ENCODE results near the gene IQCH.

The IQCH gene

GRCh38 chr15:67474405-67475110, 220.0 kb downstream of the IQCH start:
- no peak for TF ChIP-seq CTCF (IDR thresholded peaks at IDR 0.05; ENCODE audit: low read depth, low read length)
- Histone ChIP-seq H3K27me3 (ENCODE audit: insufficient read depth, low read depth, severe bottlenecking) (no peaks in the 10 kb centered on the region), H3K4me3 (ENCODE audit: low read depth, low read length) (no peak overlapping the region), H3K27ac (no peak overlapping the region), H3K36me3 (no peaks in the 10 kb centered on the region), H3K9me3 (ENCODE audit: severe bottlenecking) (no peaks in the 10 kb centered on the region)
- no peak for DNase-seq

GRCh38 chr15:67479781-67480505, 225.4 kb downstream of the IQCH start:
- H3K9me3 ChIP-seq (ENCODE audit: severe bottlenecking): peaks cover 3% of the 10 kb centered on the region
- H3K27me3 ChIP-seq (ENCODE audit: insufficient read depth, low read depth, severe bottlenecking): no peaks in the 10 kb centered on the region
- H3K27ac ChIP-seq: no peak overlapping the region
- no peak overlapping the region for H3K4me3 ChIP-seq (ENCODE audit: low read depth, low read length)
- DNase-seq: no peak
- H3K36me3 ChIP-seq: no peaks in the 10 kb centered on the region
- TF ChIP-seq CTCF (IDR thresholded peaks at IDR 0.05; ENCODE audit: low read depth, low read length): no peak

GRCh38 chr15:67480741-67481140, 226.2 kb downstream of the IQCH start:
- no peak overlapping the region for H3K27ac ChIP-seq
- DNase-seq: no peak
- peaks cover 3% of the 10 kb centered on the region for H3K9me3 ChIP-seq (ENCODE audit: severe bottlenecking)
- H3K4me3 ChIP-seq (ENCODE audit: low read depth, low read length): no peak overlapping the region
- TF ChIP-seq CTCF (IDR thresholded peaks at IDR 0.05; ENCODE audit: low read depth, low read length): no peak
- no peaks in the 10 kb centered on the region for H3K27me3 ChIP-seq (ENCODE audit: insufficient read depth, low read depth, severe bottlenecking)
- no peaks in the 10 kb centered on the region for H3K36me3 ChIP-seq

- H3K4me3 ChIP-seq (ENCODE audit: low read depth, low read length): no peak overlapping the region
- no peak for DNase-seq
- H3K27me3 ChIP-seq (ENCODE audit: insufficient read depth, low read depth, severe bottlenecking): no peaks in the 10 kb centered on the region
- TF ChIP-seq CTCF (IDR thresholded peaks at IDR 0.05; ENCODE audit: low read depth, low read length): no peak
- H3K9me3 ChIP-seq (ENCODE audit: severe bottlenecking): peaks cover 3% of the 10 kb centered on the region
- no peak overlapping the region for H3K27ac ChIP-seq
- no peaks in the 10 kb centered on the region for H3K36me3 ChIP-seq
Measured at GRCh38 chr15:67481680-67482079, 227.1 kb downstream of the IQCH start.

GRCh38 chr15:67495585-67495984, 241.0 kb downstream of the IQCH start:
- Histone ChIP-seq H3K27me3 (ENCODE audit: insufficient read depth, low read depth, severe bottlenecking) (no peaks in the 10 kb centered on the region), H3K36me3 (no peaks in the 10 kb centered on the region), H3K9me3 (ENCODE audit: severe bottlenecking) (no peaks in the 10 kb centered on the region), H3K27ac (no peak overlapping the region), H3K4me3 (ENCODE audit: low read depth, low read length) (no peak overlapping the region)
- TF ChIP-seq CTCF (IDR thresholded peaks at IDR 0.05; ENCODE audit: low read depth, low read length): no peak
- no peak for DNase-seq
